Measurements from ENCODE around the gene WSCD1.

The WSCD1 gene

GRCh38 chr17:6085812-6086211 lies 15.6 kb downstream of the WSCD1 start:
- DNase-seq (ENCODE audit: low read depth, low spot score): no peak

GRCh38 chr17:6086603-6087400 lies 16.6 kb downstream of the WSCD1 start:
- no peak for DNase-seq (ENCODE audit: low read depth, low spot score)

- DNase-seq (ENCODE audit: low read depth, low spot score): no peak
These were observed 18.0 kb downstream of the WSCD1 start for GRCh38 chr17:6088141-6088540.

- DNase-seq (ENCODE audit: low read depth, low spot score): no peak
These were observed 20.1 kb downstream of the WSCD1 start for GRCh38 chr17:6090253-6090652.

- no peak for DNase-seq (ENCODE audit: low read depth, low spot score)
These were observed 22.2 kb downstream of the WSCD1 start for GRCh38 chr17:6092182-6092902.

- no peak for DNase-seq (ENCODE audit: low read depth, low spot score)
These were observed 22.8 kb downstream of the WSCD1 start for GRCh38 chr17:6092903-6093468.

GRCh38 chr17:6094453-6094852 lies 24.3 kb downstream of the WSCD1 start:
- no peak for DNase-seq (ENCODE audit: low read depth, low spot score)

GRCh38 chr17:6094926-6095325 lies 24.7 kb downstream of the WSCD1 start:
- DNase-seq (ENCODE audit: low read depth, low spot score): no peak

GRCh38 chr17:6095501-6095900 lies 25.3 kb downstream of the WSCD1 start:
- no peak for DNase-seq (ENCODE audit: low read depth, low spot score)

- DNase-seq (ENCODE audit: low read depth, low spot score): no peak
These were observed 26.2 kb downstream of the WSCD1 start for GRCh38 chr17:6096201-6097004.

GRCh38 chr17:6097005-6097279 lies 26.8 kb downstream of the WSCD1 start:
- DNase-seq (ENCODE audit: low read depth, low spot score): no peak

GRCh38 chr17:6098050-6098822 lies 28.1 kb downstream of the WSCD1 start:
- no peak for DNase-seq (ENCODE audit: low read depth, low spot score)

- no peak for DNase-seq (ENCODE audit: low read depth, low spot score)
These were observed 28.6 kb downstream of the WSCD1 start for GRCh38 chr17:6098823-6099180.

GRCh38 chr17:6099492-6099891 lies 29.3 kb downstream of the WSCD1 start:
- no peak for DNase-seq (ENCODE audit: low read depth, low spot score)

- DNase-seq (ENCODE audit: low read depth, low spot score): no peak
These were observed 30.0 kb downstream of the WSCD1 start for GRCh38 chr17:6100146-6100545.

- no peak for DNase-seq (ENCODE audit: low read depth, low spot score)
These were observed 30.8 kb downstream of the WSCD1 start for GRCh38 chr17:6100891-6101500.

- no peak for DNase-seq (ENCODE audit: low read depth, low spot score)
These were observed 31.5 kb downstream of the WSCD1 start for GRCh38 chr17:6101706-6102105.

- DNase-seq (ENCODE audit: low read depth, low spot score): no peak
These were observed 32.4 kb downstream of the WSCD1 start for GRCh38 chr17:6102615-6103014.

GRCh38 chr17:6104956-6105648 lies 34.9 kb downstream of the WSCD1 start:
- DNase-seq (ENCODE audit: low read depth, low spot score): no peak

GRCh38 chr17:6105649-6106007 lies 35.4 kb downstream of the WSCD1 start:
- DNase-seq (ENCODE audit: low read depth, low spot score): peak; percentile 59

- DNase-seq (ENCODE audit: low read depth, low spot score): no peak
These were observed 36.0 kb downstream of the WSCD1 start for GRCh38 chr17:6106212-6106611.
